ENCODE measurements around the gene MAP1LC3B. TPM values are rescaled to one million over a fixed set of nuclear protein-coding genes. Genes with fewer than 3 reads are reported as not detected.

Gene MAP1LC3B
- total and polyA plus RNA-seq, 2 of the 8 experiments (the other 6 are each of a cell fraction or from before 2014, with no cell fraction given): 29.5 to 48.5 TPM

DNA sequence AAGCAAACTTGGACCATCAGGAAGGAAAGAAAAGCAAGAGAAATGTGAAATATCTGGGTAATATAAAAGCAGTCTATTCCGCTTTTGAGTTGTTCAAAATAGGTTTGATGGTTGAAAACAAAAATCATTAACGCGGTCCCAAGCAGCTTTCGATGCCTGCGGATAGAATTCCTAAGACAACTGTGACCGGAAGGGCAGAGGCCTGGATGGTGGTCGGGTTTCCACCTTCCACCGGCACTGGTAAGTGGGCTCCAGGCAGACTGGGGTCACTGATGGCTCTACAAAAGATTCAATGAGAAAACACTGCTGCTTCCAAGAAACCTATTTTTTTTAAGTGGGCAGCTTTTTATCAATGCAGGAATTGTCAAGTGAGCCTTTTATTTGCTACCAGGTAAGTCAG lies 50.9 kb downstream of the MAP1LC3B start (continued):
- TF ChIP-seq SP2 (IDR thresholded peaks at IDR 0.05; ENCODE audit: low read length) (no peak), SP1 (IDR thresholded peaks at IDR 0.05; ENCODE audit: low read depth, low read length) (no peak), NRF1 (IDR thresholded peaks at IDR 0.05; ENCODE audit: low read depth, low read length) (no peak), SAP30 (IDR thresholded peaks at IDR 0.05; ENCODE audit: insufficient read depth, insufficient replicate concordance, low read length) (no peak), KDM1A (IDR thresholded peaks at IDR 0.05; ENCODE audit: borderline replicate concordance, low read length) (no peak)
